ENCODE data around the gene SCRN2. TPM values are rescaled to one million over a fixed set of nuclear protein-coding genes. Genes with fewer than 3 reads are reported as not detected.

SCRN2 gene
- total and polyA plus RNA-seq, 2 of the 13 experiments (the other 11 are each of a cell fraction or from before 2014, with no cell fraction given): 21.7 to 29.5 TPM

GRCh38 chr17:47800686-47801085 is 40.4 kb downstream of the SCRN2 start:
- intact Hi-C loops (cut with micrococcal nuclease; ENCODE audit: unreplicated experiment): no loop called here
- no peak overlapping the region for H3K4me2 ChIP-seq (ENCODE audit: low read depth, low read length)
- H4K20me1 ChIP-seq (ENCODE audit: insufficient read depth, low read length): peaks cover 4% of the 10 kb centered on the region; the same call in 1 of the 2 replicates
- H3K27ac ChIP-seq (ENCODE audit: extremely low read length, insufficient read depth, low read length): no peak overlapping the region
- no peak overlapping the region for H3K4me3 ChIP-seq (replicated peaks in 1 of 3; ENCODE audit: insufficient read depth in 1 of 3, low read depth in 2 of 3, low read length in 3 of 3)
- no TSS peak for BruUV-seq (replicated peaks)
- no peaks in the 10 kb centered on the region for H3K79me2 ChIP-seq (ENCODE audit: insufficient read depth, low read length)
- no peak for ATAC-seq
- no peak for DNase-seq (ENCODE audit: low spot score)
- in situ Hi-C loops (cut with HindIII; ENCODE audit: extremely low pct_ligation_motif_present, low pct_unique_long_range_greater_than_20kb): no loop called here
- no peak overlapping the region for H2AFZ ChIP-seq (ENCODE audit: low read length)
- WGBS (ENCODE audit: low lambda C conversion rate): 7% methylated on average over 6 of the region's 12 CpGs
- ChIA-PET POLR2A (no interaction called here), CTCF (ENCODE audit: low intra/inter-chr PET ratio, low total read pairs) (no interaction called here)
- H3K4me1 ChIP-seq (ENCODE audit: insufficient read depth, low read length): no peaks in the 10 kb centered on the region
- H3K36me3 ChIP-seq (replicated peaks in 1 of 2; ENCODE audit: control insufficient read depth in 1 of 2, insufficient read depth in 2 of 2, low read length in 2 of 2): no peaks in the 10 kb centered on the region
- H3K9me3 ChIP-seq (ENCODE audit: low read length): no peaks in the 10 kb centered on the region
- FAIRE-seq: no peak
- H3K27me3 ChIP-seq (ENCODE audit: control insufficient read depth in 1 of 2, insufficient read depth in 2 of 2, low read length in 2 of 2): peaks cover 4 to 16% of the 10 kb centered on the region in 2 experiments; a peak in 4 of 5 replicates
- H3K9ac ChIP-seq (ENCODE audit: insufficient read depth, low read depth, low read length): no peak overlapping the region
- TF ChIP-seq MTA3 (CRISPR knock-in tag; IDR thresholded peaks at IDR 0.05): no peak
- TF ChIP-seq KLF16 (CRISPR knock-in tag; IDR thresholded peaks at IDR 0.05): no peak
- TF ChIP-seq KLF13 (CRISPR knock-in tag; IDR thresholded peaks at IDR 0.05): no peak
- no peak for TF ChIP-seq ZNF263 (CRISPR knock-in tag; IDR thresholded peaks at IDR 0.05)
- TF ChIP-seq ZNF484 (CRISPR knock-in tag; IDR thresholded peaks at IDR 0.05; ENCODE audit: borderline replicate concordance, low read depth): no peak
- TF ChIP-seq ZSCAN12 (CRISPR knock-in tag; IDR thresholded peaks at IDR 0.05): no peak
- no peak for TF ChIP-seq PAX8 (CRISPR knock-in tag; IDR thresholded peaks at IDR 0.05; ENCODE audit: borderline replicate concordance)
- TF ChIP-seq ZSCAN20 (CRISPR knock-in tag; IDR thresholded peaks at IDR 0.05; ENCODE audit: borderline replicate concordance): no peak
- TF ChIP-seq IKZF5 (CRISPR knock-in tag; IDR thresholded peaks at IDR 0.05): no peak
- TF ChIP-seq ONECUT2 (CRISPR knock-in tag; IDR thresholded peaks at IDR 0.05): no peak
- no peak for TF ChIP-seq THAP7 (CRISPR knock-in tag; IDR thresholded peaks at IDR 0.05)
- no peak for TF ChIP-seq ZNF335 (CRISPR knock-in tag; IDR thresholded peaks at IDR 0.05)
- TF ChIP-seq FUBP1 (CRISPR knock-in tag; IDR thresholded peaks at IDR 0.05; ENCODE audit: borderline replicate concordance): no peak
- TF ChIP-seq HNF1A (IDR thresholded peaks at IDR 0.05; ENCODE audit: low read depth): no peak
- TF ChIP-seq HNF1A (CRISPR knock-in tag; IDR thresholded peaks at IDR 0.05; ENCODE audit: borderline replicate concordance): no peak

Measured in HepG2 (cell line).